Measurements from ENCODE around the gene NRTN.
"Not testable (repeated sequence)": the region's sequence is repeated elsewhere in the genome, so short reads cannot be mapped to it uniquely, and the experiment has no call there.

NRTN gene

DNA sequence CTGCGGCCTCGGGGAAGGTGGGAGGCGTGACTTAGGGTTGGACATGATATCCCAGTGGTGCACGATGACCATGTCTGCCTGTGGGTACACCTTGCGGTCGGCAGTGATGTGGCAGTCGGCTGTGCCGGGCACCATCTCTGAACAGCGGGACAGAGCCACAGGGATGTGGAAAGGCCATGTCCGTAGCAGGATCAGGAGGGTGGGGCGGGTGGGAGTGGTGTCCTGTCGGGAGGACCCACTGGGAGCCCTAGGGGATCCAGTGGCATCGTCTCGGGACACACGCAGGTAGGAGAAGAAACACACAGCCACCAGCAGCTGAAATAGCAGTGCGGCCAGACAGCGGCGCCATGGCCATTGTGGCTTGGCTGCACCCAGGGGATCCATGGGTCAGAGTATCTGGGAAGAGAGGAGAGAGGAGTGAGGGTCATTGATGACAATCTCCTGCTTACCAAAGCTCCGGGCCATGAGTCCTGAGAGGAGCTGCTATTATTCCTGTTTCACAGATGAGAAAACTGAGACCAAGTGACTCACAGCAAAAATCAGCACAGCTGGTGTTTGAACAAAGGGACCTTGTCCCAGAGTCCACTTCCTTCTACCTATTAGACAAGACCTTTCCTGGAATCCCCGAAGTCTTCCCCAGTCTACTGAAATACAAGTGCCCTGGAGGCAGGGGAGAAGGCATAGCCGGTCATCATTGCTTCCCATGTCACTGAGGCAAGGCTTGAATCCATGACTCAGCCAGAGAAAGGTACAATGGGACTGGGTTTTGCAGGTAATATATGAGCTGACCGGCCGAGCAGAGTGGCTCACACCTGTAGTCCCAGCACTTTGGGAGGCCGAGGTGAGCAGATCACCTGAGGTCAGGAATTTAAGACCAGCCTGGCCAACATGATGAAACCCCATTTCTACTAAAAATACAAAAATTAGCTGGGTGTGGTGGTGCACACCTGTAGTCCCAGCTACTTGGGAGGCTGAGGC, 39.9 kb downstream of the NRTN start:
- DNase-seq (ENCODE audit: low spot score in 2 of 2): no peak
- H3K27me3 ChIP-seq (ENCODE audit: low read depth): no peaks in the 10 kb centered on the region
- no peak overlapping the region for H3K4me3 ChIP-seq
- in situ Hi-C loops (cut with MboI; ENCODE audit: low sequenced_read_pairs): no loop called here
- no peaks in the 10 kb centered on the region for H3K4me1 ChIP-seq
- H3K36me3 ChIP-seq (replicated peaks): no peaks in the 10 kb centered on the region
- H3K9me3 ChIP-seq: no peaks in the 10 kb centered on the region

DNA sequence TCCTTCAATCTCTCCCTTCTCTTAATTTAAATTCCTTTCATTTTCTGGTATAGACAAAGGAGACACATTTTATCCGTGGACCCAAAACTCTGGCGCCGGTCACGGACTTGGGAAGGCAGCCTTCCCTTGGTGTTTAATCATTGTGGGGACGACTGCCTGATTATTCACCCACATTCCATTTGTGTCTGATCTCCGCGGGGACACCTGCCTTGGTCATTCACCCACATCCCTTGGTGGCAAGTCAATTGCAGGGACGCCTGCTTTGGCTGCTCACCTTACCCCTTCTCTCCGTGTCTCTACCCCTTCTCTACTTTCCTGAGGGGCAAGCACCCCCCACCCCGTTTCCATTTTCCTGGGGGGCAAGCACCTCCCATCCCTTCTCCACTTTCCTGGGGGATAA, 43.0 kb downstream of the NRTN start:
- H3K36me3 ChIP-seq (replicated peaks); H3K4me1 ChIP-seq; H3K9me3 ChIP-seq; in situ Hi-C loops (cut with MboI; ENCODE audit: low sequenced_read_pairs); DNase-seq (ENCODE audit: low spot score in 2 of 2); H3K27me3 ChIP-seq (ENCODE audit: low read depth); H3K4me3 ChIP-seq: not testable (repeated sequence)

DNA sequence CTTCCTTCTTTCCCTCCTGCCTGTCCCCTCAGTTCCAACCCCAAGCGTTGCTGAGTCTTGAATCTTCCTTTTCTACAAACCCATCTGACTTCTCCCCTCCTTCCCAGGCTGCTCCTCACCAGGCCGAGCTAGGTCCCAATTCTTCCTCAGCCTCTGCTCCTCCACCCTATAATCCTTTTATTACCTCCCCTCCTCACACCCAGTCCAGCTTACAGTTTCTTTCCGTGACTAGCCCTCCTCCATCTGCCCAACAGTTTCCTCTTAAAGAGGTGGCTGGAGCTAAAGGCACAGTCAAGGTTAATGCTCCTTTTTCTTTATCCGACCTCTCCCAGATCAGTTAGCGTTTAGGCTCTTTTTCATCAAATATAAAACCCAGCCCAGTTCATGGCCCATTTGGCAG, 43.8 kb downstream of the NRTN start:
- H3K27me3 ChIP-seq (ENCODE audit: low read depth); in situ Hi-C loops (cut with MboI; ENCODE audit: low sequenced_read_pairs); DNase-seq (ENCODE audit: low spot score in 2 of 2); H3K4me3 ChIP-seq; H3K9me3 ChIP-seq; H3K4me1 ChIP-seq; H3K36me3 ChIP-seq (replicated peaks): not testable (repeated sequence)

DNA sequence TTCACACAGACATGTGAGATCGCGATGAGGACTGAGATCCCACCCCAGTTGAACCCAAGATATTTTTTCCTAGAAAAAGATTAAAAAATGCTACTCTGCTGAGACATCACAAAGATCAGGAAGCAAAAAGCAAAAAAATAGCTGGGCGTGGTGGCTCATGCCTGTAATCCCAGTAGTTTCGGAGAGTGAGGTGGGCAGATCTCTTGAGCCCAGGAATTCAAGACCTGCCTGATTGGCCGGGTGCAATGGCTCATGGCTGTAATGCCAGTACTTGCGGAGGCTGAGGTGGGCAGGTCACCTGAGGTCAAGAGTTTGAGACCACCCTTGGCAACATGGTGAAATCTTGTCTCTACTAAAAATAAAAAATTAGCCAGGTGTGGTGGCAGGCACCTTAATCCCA, 45.3 kb downstream of the NRTN start:
- Histone ChIP-seq H3K4me3 (no peak overlapping the region), H3K9me3 (no peaks in the 10 kb centered on the region), H3K27me3 (ENCODE audit: low read depth) (0 out of 2 replicates have a peak, but pooled peaks cover 4% of the 10 kb centered on the region), H3K4me1 (no peaks in the 10 kb centered on the region), H3K36me3 (replicated peaks) (no peaks in the 10 kb centered on the region)
- in situ Hi-C loops (cut with MboI; ENCODE audit: low sequenced_read_pairs): no loop called here
- no peak for DNase-seq (ENCODE audit: low spot score in 2 of 2)

DNA sequence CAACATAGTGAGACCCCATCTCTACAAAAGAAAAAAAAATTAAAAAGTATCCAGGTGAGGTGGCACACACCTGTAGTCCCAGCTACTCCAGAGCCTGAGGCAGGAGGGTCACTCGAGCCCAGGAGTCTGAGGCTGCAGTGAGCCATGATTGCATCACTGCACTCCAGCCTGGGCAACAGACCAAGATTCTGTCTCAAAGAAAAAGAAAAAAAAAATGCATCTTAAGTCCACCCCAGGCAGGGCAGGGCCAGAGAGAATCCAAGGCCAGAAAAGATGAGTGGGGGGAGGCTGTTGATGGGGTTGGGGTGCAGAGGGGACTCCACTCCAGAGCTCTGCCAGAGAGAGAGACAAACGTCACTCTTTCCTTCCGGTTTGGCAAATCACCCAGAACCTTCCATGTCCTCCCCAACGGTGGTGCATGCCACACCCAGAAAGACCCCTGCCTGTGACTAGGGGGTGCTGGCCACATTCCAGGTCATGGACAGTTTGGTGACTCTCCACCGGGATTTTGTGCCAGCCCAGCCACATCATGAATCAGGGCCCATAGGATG, 46.0 kb downstream of the NRTN start:
- H3K27me3 ChIP-seq (ENCODE audit: low read depth): 0 out of 2 replicates have a peak, but pooled peaks cover 4% of the 10 kb centered on the region
- in situ Hi-C loops (cut with MboI; ENCODE audit: low sequenced_read_pairs): no loop called here
- H3K4me1 ChIP-seq: no peaks in the 10 kb centered on the region
- no peaks in the 10 kb centered on the region for H3K9me3 ChIP-seq
- H3K4me3 ChIP-seq: no peak overlapping the region
- H3K36me3 ChIP-seq (replicated peaks): no peaks in the 10 kb centered on the region
- DNase-seq (ENCODE audit: low spot score in 2 of 2): no peak

DNA sequence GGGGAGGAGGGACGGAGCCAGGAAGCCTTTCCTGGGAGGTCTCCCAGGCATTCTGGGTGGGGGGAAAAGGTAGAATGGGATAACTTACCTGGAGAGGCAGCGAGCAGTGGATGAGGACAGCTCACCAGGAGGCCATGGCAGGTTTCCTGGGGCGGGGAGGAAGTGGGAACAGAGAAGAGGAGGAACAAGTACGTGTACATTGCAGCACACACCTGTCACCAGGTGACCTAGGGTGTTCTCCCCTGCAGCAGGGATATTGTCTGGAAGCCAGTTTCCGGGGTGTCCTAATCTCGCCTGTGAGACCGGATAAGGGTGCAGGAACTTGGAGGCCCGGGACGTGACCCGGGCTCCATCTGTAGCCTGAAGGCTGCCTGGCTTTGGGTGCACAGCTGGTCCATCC, 46.4 kb downstream of the NRTN start, which contains the start of gene FUT3:
FUT3 (minus strand) TSS at position 148 of the 400 bp plus-strand sequence.
- H3K36me3 ChIP-seq (replicated peaks): no peaks in the 10 kb centered on the region
- H3K4me1 ChIP-seq: no peaks in the 10 kb centered on the region
- H3K4me3 ChIP-seq: no peak within 1 kb of the TSS
- no peak for DNase-seq (ENCODE audit: low spot score in 2 of 2)
- H3K9me3 ChIP-seq: no peaks in the 10 kb centered on the region
- in situ Hi-C loops (cut with MboI; ENCODE audit: low sequenced_read_pairs): no loop called here
- H3K27me3 ChIP-seq (ENCODE audit: low read depth): 0 out of 2 replicates have a peak, but pooled peaks cover 4% of the 10 kb centered on the region

GRCh38 chr19:5854121-5854520, 49.3 kb downstream of the NRTN start:
- H3K9me3 ChIP-seq; H3K4me3 ChIP-seq; H3K27me3 ChIP-seq (ENCODE audit: low read depth); in situ Hi-C loops (cut with MboI; ENCODE audit: low sequenced_read_pairs); H3K4me1 ChIP-seq; DNase-seq (ENCODE audit: low spot score in 2 of 2); H3K36me3 ChIP-seq (replicated peaks): not testable (repeated sequence)

DNA sequence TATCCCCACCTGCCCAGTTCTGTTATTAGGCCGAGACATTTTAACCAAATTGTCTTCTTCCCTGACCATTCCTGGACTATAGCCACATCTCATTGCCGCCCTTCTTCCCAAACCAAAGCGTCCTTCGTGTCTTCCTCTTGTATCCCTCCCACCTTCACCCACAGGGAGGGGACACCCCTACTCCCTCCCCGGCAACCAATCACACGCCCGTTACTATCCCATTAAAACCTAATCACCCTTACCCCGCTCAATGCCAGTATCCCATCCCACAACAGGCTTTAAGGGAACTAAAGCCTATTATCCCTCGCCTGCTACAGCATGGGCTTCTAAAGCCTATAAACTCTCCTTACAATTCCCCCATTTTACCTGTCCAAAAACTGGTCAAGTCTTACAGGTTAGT, 50.3 kb downstream of the NRTN start:
- H3K4me3 ChIP-seq; H3K27me3 ChIP-seq (ENCODE audit: low read depth); DNase-seq (ENCODE audit: low spot score in 2 of 2); H3K9me3 ChIP-seq; H3K36me3 ChIP-seq (replicated peaks); H3K4me1 ChIP-seq; in situ Hi-C loops (cut with MboI; ENCODE audit: low sequenced_read_pairs): not testable (repeated sequence)

- Histone ChIP-seq H3K27me3 (ENCODE audit: low read depth) (0 out of 2 replicates have a peak, but pooled peaks cover 4% of the 10 kb centered on the region), H3K9me3 (no peaks in the 10 kb centered on the region), H3K4me1 (no peaks in the 10 kb centered on the region), H3K4me3 (no peak overlapping the region), H3K36me3 (replicated peaks) (no peaks in the 10 kb centered on the region)
- in situ Hi-C loops (cut with MboI; ENCODE audit: low sequenced_read_pairs): no loop called here
- DNase-seq (ENCODE audit: low spot score in 2 of 2): no peak
Measured at GRCh38 chr19:5857203-5858081, 52.6 kb downstream of the NRTN start.

DNA sequence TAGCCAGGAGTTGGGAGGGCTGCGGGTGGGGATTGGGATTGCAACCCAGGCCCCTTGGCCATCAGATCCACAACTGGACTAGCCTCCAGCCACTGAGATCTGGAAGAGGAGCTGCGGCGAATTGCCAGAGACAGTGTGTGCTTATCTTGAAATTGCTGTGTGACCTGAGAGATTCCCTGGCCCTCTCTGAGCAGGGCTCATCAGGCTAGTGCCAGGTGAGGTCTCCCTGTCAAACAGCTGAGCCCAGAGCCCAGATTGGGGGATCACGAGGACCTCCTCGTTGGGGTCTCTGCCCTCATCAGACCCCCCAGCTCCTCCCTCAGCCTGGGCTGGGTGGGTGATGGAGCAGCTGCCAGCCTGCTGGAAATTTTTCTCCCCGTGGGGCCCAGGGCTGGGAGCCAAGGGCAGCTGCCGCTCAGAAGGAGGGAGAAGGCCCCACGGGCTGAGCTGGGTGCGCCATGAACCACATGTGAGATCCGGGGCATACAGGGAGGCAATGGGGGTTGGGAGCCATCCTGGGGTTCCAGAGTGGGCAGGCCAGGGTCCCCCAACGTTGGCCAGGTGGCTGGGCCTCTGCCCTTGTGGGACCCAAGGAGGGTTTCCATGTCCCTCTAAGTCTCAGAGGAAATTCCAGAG, 58.3 kb downstream of the NRTN start:
- no peaks in the 10 kb centered on the region for H3K9me3 ChIP-seq
- H3K4me1 ChIP-seq: no peaks in the 10 kb centered on the region
- no peaks in the 10 kb centered on the region for H3K27me3 ChIP-seq (ENCODE audit: low read depth)
- H3K4me3 ChIP-seq: no peak overlapping the region
- H3K36me3 ChIP-seq (replicated peaks): no peaks in the 10 kb centered on the region
- in situ Hi-C loops (cut with MboI; ENCODE audit: low sequenced_read_pairs): no loop called here
- no peak for DNase-seq (ENCODE audit: low spot score in 2 of 2)

GRCh38 chr19:5864013-5864720, 59.3 kb downstream of the NRTN start:
- no peak for DNase-seq (ENCODE audit: low spot score in 2 of 2)
- Histone ChIP-seq H3K4me3 (no peak overlapping the region), H3K36me3 (replicated peaks) (no peaks in the 10 kb centered on the region), H3K27me3 (ENCODE audit: low read depth) (no peaks in the 10 kb centered on the region), H3K4me1 (no peaks in the 10 kb centered on the region), H3K9me3 (no peaks in the 10 kb centered on the region)
- in situ Hi-C loops (cut with MboI; ENCODE audit: low sequenced_read_pairs): no loop called here

GRCh38 chr19:5864725-5865486, 60.0 kb downstream of the NRTN start:
- in situ Hi-C loops (cut with MboI; ENCODE audit: low sequenced_read_pairs): no loop called here
- H3K4me1 ChIP-seq: no peaks in the 10 kb centered on the region
- H3K36me3 ChIP-seq (replicated peaks): no peaks in the 10 kb centered on the region
- no peaks in the 10 kb centered on the region for H3K9me3 ChIP-seq
- H3K27me3 ChIP-seq (ENCODE audit: low read depth): no peaks in the 10 kb centered on the region
- DNase-seq (ENCODE audit: low spot score in 2 of 2): no peak
- H3K4me3 ChIP-seq: no peak overlapping the region

Data from HAP-1 (cell line).